ENCODE results near the gene LMBR1.
A peak's percentile ranks its signal among the peaks of the same experiment; 100 is the strongest.

The LMBR1 gene

DNA sequence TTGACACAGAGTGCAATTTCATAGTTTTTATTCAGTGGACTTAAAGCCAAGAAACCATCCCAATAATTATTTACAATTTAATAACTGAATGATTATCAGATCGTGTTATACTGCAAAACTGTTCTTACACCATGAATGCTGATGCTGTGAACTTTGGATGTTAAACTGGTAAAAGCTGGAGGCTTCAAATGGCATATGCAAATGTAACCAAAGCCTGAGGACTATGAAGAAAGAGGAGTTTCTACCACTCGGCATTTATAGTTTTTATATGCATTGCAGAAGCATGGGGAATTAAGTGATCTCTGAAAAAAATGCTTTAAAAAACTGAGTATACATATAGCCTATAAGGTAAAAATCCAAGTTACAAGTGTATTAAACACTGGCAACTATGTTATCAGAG, 210.1 kb downstream of the LMBR1 start:
- no peak for DNase-seq

GRCh38 chr7:156680281-156680680, 212.7 kb downstream of the LMBR1 start:
- DNase-seq: no peak

- DNase-seq: no peak
Measured at GRCh38 chr7:156677374-156678054, 215.5 kb downstream of the LMBR1 start.

DNA sequence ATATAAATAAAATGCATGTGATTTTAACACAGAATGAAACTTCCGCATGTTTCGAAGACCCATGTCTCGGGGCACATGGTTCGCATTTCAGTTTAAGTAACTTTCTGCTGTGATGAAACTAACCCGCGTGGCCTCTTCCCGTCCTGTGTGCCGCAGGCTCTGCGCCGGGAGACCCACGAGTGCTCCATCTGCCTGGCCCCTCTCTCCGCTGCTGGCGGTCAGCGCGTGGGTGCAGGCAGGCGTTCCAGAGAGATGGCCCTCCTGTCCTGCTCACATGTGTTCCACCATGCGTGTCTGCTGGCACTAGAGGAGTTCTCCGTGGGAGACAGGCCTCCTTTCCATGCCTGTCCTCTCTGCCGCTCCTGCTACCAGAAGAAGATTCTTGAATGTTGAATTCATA, 216.7 kb downstream of the LMBR1 start:
- DNase-seq: no peak

GRCh38 chr7:156675721-156676120, 217.3 kb downstream of the LMBR1 start:
- no peak for DNase-seq

GRCh38 chr7:156673902-156674301, 219.1 kb downstream of the LMBR1 start:
- DNase-seq: no peak

DNA sequence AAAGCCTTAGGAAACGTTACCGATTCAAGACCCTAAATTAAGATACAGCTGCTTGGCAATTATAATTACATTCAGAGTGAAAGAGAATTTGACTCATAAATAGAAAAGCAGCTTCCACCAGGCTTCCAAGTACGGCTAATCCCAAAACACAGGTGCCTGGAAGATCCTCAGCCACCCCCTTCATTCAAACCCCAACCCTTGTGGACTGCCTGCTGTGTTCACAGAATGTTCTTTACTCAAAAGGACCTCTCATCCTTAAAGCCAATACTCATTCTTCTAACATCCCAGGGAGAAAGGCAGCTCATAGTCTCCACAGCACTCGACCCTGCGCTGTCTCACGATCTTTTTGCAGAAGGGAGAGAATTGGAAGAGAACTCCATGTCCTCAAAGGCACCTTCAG, 219.5 kb downstream of the LMBR1 start:
- no peak for DNase-seq

- no peak for DNase-seq
Measured at GRCh38 chr7:156669035-156669828, 223.8 kb downstream of the LMBR1 start.

DNA sequence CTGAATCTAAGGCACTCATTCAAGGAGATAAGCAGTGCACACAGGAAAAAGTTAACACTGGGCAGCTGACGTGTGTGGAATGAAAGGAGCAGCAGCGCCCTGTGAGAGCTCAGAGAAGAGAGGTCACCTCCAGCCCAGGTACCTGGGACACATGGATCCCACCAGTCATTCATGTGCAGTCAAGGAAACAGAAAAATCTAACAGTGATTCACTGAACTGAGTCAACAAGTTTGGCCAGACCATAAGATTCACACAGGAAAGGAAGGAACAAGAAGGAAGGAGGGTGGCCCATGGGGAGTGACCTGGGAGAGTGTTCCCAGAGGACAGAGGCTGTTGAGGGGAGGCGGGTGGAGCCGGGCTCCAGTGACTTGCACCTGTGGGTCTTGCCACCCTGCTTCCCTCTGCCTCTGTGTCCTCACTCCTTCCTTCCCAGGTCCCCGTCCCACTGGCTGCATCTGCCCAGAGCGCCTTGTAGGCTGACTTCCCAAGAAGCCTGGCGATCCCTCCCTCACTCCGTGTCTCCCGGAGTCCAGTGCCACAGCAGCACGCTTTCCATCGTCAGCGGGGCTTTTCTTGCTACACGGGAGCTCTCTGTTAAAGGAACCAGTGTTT, 224.7 kb downstream of the LMBR1 start:
- DNase-seq: no peak

GRCh38 chr7:156667110-156667426, 225.9 kb downstream of the LMBR1 start:
- peak; percentile 17 to 59 for DNase-seq

DNA sequence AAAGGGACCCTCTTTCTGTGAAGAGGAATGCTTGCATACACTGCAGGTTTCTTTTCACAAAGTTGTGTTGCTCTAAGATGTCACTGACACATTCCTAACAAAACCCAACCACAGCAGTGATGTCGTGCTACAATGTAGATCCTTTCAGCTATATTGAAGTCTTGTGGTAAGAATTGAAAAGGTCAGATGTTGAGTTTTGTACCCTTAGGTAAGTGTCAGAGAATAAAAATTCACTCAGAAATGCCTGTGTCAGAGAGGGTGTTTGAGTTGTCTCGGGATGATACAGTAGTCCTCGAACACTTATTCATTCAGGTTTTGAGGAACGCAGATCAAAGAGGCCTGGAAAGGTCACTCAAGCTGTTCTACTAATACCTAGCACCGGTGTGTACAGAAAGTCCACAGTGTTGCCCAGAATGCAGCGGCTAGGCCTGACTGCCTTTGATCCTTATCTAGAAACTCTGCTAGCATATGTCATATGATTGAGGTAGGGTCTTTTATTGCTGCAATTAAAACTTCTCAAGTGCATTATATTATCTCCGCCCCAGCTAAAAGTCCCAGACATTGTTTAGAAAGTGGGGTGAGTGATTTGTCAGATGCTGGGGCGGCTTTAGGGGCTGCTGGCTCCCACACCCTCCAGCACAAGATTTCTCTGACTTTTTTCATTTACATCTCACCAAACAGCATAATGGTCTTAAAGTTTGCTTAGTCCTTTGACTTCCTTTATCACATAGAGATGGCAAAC, 226.4 kb downstream of the LMBR1 start:
- DNase-seq: no peak

GRCh38 chr7:156665101-156665500, 227.9 kb downstream of the LMBR1 start:
- DNase-seq: no peak

DNA sequence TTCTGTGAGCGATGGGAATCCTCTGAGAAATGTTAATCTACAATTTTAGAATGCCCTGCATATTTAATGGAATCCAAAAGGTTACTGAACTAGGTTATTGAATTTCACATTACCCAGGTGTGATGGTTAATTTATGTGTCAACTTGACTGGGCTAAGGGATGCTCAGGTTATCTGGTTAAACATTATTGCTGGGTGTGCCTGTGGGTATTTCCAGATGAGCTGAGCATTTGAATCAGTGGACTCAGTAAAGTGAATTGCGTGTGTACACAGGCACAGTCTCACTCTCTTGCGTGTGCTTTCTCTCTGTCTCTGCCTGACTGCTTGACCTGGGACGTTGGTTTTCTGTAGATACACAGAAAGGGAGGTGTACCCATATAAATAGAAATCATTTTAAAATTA, 230.7 kb downstream of the LMBR1 start:
- DNase-seq: no peak

DNA sequence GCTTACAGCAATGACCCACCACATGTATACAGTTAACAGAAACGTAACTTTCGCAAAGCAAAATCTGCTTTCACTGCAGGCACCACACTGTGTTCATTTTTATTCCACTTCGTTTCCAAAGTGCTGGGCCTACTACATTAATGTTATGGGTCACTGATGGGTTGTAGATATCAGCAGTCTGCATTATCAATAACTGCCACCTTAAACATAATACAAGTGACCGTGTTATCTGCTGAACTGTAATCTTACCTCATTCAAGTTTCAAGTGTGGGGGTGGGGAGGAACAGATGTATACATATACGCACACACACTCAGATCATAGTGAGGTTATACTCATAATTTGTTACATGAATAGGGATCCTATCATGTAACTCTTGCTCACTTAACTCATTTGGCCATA, 231.3 kb downstream of the LMBR1 start:
- DNase-seq: no peak

- DNase-seq: no peak
Measured at GRCh38 chr7:156659961-156660360, 233.0 kb downstream of the LMBR1 start.

DNA sequence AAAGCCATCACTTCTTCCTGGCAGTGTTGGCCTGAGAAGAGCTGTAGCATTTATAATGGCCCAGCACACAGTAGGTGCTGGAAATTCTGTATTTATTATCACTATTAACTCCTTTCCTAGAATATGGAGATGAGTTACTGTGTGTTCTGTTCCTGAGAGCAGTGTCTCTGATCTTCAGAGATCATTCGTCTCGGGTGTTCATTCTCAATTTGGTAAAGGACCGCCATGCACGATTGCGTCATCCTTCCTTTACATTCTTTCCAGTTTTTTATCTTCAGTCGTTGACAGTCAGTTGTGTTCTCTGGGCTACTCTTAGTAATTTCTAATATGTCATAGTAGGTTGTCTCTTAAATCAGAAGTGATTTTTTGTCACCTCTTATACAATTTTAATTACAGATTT, 233.8 kb downstream of the LMBR1 start:
- no peak for DNase-seq

- no peak for DNase-seq
Measured at GRCh38 chr7:156657681-156658080, 235.3 kb downstream of the LMBR1 start.

GRCh38 chr7:156656598-156656997, 236.4 kb downstream of the LMBR1 start:
- DNase-seq: no peak

- DNase-seq: no peak
Measured at GRCh38 chr7:156655983-156656382, 237.0 kb downstream of the LMBR1 start.

GRCh38 chr7:156655251-156655650, 237.7 kb downstream of the LMBR1 start:
- no peak for DNase-seq

GRCh38 chr7:156654511-156655234, 238.3 kb downstream of the LMBR1 start:
- no peak for DNase-seq

DNA sequence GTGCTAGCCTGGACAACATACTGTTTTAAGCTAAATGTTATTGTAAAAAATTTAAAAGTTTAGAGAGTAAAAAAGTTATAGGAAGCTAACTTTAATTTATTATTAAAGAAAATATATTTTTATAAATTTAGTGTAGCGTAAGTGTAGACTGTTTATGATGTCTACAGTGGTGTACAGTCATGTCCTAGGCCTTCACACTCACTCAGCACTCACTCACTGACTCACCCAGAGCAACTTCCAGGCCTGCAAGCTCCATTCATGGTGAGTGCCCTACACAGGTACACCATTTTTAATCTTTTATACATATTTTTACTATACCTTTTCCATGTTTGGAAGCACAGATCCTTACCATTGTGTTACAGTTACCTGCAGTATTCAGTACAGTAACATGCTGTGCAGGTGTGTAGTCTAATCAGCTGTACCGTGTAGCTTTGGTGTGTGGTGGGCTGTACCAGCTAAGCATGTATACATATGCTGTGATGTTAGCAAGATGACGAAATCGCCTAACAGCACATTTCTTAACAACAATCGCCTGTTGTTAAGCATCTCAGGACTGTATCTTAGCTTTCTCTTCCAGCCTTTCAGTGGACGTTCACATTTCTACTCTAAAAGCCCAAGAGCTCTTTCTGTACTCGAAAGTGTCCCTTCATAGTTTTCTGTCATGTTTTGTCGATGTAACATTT, 240.0 kb downstream of the LMBR1 start:
- DNase-seq: no peak

All from NCI-H1930 (cell line).